Neural cell (in vitro differentiated cells): ENCODE results near the gene CBR4. TPM values are rescaled to one million over a fixed set of nuclear protein-coding genes. Genes with fewer than 3 reads are reported as not detected.
"Not testable (repeated sequence)": the region's sequence is repeated elsewhere in the genome, so short reads cannot be mapped to it uniquely, and the experiment has no call there.

ENCODE experiments used
- H2AFZ ChIP-seq: fragments of 200-600, 300-800 bp; sonication (generic), shearing (Covaris generic); 2 replicates; pipeline ENCODE4 v1.6.0; 2014; ENCODE audit warnings: low read depth, mild to moderate bottlenecking, antibody characterized with exemption, low read length, moderate library complexity
- H3F3A ChIP-seq: fragments of 200-600 bp; shearing (Covaris generic); 2 replicates; pipeline ENCODE4 v1.6.1; 2016; ENCODE audit warnings: mild to moderate bottlenecking, moderate library complexity, mixed read lengths, antibody characterized with exemption, low read length; ENCODE audit not compliant: insufficient read depth, poor library complexity, severe bottlenecking
- H3K27ac ChIP-seq: fragments of 200-600, 300-800 bp; sonication (generic), shearing (Covaris generic); 2 replicates; pipeline ENCODE4 v1.5.1; 2014; ENCODE audit warnings: mild to moderate bottlenecking, low read length, moderate library complexity
- H3K27me3 ChIP-seq: fragments of 300-800, 200-600 bp; sonication (generic), shearing (Covaris generic); 2 replicates; pipeline ENCODE4 v1.6.0; 2014; ENCODE audit warnings: mild to moderate bottlenecking, low read depth, low read length, moderate library complexity; ENCODE audit not compliant: insufficient read depth
- H3K36me3 ChIP-seq: fragments of 300-800, 200-600 bp; sonication (generic), shearing (Covaris generic); 2 replicates; pipeline ENCODE4 v1.5.1; 2014; ENCODE audit warnings: mild to moderate bottlenecking, antibody characterized with exemption, low read length, moderate library complexity; ENCODE audit not compliant: insufficient read depth
- H3K4me2 ChIP-seq: fragments of 300-800, 200-600 bp; sonication (generic), shearing (Covaris generic); 2 replicates; pipeline ENCODE4 v1.6.0; 2014; ENCODE audit warnings: mild to moderate bottlenecking, low read length
- H3K4me3 ChIP-seq: fragments of 300-800, 200-600 bp; sonication (generic), shearing (Covaris generic); 2 replicates; pipeline ENCODE4 v1.5.1; 2014; ENCODE audit warnings: mild to moderate bottlenecking, low read length, moderate library complexity
- H3K79me2 ChIP-seq: fragments of 200-600 bp; shearing (Covaris generic); replicated peaks from 2 replicates; pipeline ENCODE4 v1.6.0; 2014; ENCODE audit warnings: mild to moderate bottlenecking, low read length, moderate library complexity; ENCODE audit not compliant: insufficient read depth
- H3K9ac ChIP-seq: fragments of 300-800, 200-600 bp; sonication (generic), shearing (Covaris generic); 2 replicates; pipeline ENCODE4 v1.6.1; 2016; ENCODE audit warnings: mild to moderate bottlenecking, low read length, mixed read lengths
- H3K9me2 ChIP-seq: fragments of 200-600 bp; shearing (Covaris generic); 2 replicates; pipeline ENCODE4 v1.6.1; 2016; ENCODE audit warnings: mild to moderate bottlenecking, low read length, mixed read lengths; ENCODE audit not compliant: insufficient read depth
- H3K9me3 ChIP-seq: fragments of 200-600, 300-800 bp; sonication (generic), shearing (Covaris generic); 2 replicates; pipeline ENCODE4 v1.6.1; 2016; ENCODE audit warnings: mild to moderate bottlenecking, mixed run types, low read length, moderate library complexity, mixed read lengths
- H4K20me1 ChIP-seq: fragments of 200-600 bp; shearing (Covaris generic); 2 replicates; pipeline ENCODE4 v1.6.1; 2016; ENCODE audit warnings: mild to moderate bottlenecking, mixed run types; ENCODE audit not compliant: insufficient read depth
- EP300 ChIP-seq: fragments of 450-650 bp; conservative IDR thresholded peaks from 2 replicates; pipeline ENCODE4 v1.6.1; 2014; ENCODE audit warnings: antibody characterized with exemption, mild to moderate bottlenecking, moderate library complexity; ENCODE audit not compliant: poor library complexity, severe bottlenecking
- EZH2 ChIP-seq: fragments of 200-600, 300-800 bp; shearing (Covaris generic), sonication (generic); IDR thresholded peaks from 2 replicates; pipeline ENCODE4 v1.6.1; 2014; ENCODE audit warnings: antibody characterized with exemption, low read length, borderline replicate concordance, mild to moderate bottlenecking; ENCODE audit not compliant: insufficient read depth, poor library complexity, severe bottlenecking
- MXI1 ChIP-seq: fragments of 450-650 bp; conservative IDR thresholded peaks from 2 replicates; pipeline ENCODE4 v1.6.1; 2014; ENCODE audit warnings: antibody characterized with exemption, mild to moderate bottlenecking; ENCODE audit not compliant: poor library complexity, severe bottlenecking
- POLR2AphosphoS5 ChIP-seq: IDR thresholded peaks from 2 replicates; pipeline ENCODE4 v1.6.1; 2012
- RAD21 ChIP-seq: fragments of 450-650 bp; conservative IDR thresholded peaks from 2 replicates; pipeline ENCODE4 v1.6.1; 2014; ENCODE audit warnings: antibody characterized with exemption, mild to moderate bottlenecking, moderate library complexity
- REST ChIP-seq: IDR thresholded peaks from 2 replicates; pipeline ENCODE4 v1.6.1; 2012; ENCODE audit warnings: borderline replicate concordance
- SMC3 ChIP-seq: fragments of 450-650 bp; conservative IDR thresholded peaks from 2 replicates; pipeline ENCODE4 v1.6.1; 2014; ENCODE audit warnings: antibody characterized with exemption, mild to moderate bottlenecking, moderate library complexity; ENCODE audit not compliant: poor library complexity
- TAF1 ChIP-seq: IDR thresholded peaks from 2 replicates; pipeline ENCODE4 v1.6.1; 2012; ENCODE audit warnings: low read depth
- polyA plus RNA-seq: library from polyadenylated mRNA; depleted of rRNA; stranded (reverse); fragments of >200 nt; gene quantifications from 2 replicates; pipeline ENCODE4 v1.2.3, GENCODE V29; 2014
- TF ChIP-seq, protein P1 (sequence below): fragments of 450-650 bp; IDR thresholded peaks from 2 replicates; pipeline ENCODE4 v1.5.1; 2014; ENCODE audit warnings: antibody characterized with exemption, mild to moderate bottlenecking, moderate library complexity; ENCODE audit not compliant: poor library complexity, severe bottlenecking

Gene CBR4
- polyA plus RNA-seq, 1 donor from 2014 or later: 32.2 TPM

DNA sequence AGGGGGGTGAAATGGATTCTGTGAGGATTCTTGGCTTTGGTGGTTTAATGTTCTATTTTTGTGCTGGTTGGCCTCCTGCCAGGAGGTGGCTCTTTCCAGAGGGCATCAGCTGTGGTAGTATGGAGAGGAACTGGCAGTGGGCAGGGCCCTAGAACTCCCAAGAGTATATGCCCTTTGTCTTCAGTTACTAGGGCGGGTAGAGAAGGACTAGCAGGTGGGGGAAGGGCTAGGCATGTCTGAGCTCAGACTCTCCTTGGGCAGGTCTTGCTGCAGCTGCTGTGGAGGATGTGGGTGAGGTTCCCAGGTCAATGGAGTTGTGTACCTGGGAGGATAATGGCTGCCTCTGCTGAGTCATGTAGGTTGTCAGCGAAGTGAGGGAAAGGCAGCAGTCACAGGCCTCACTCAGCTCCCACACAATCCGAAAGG, 57.2 kb downstream of the CBR4 start:
- H2AFZ ChIP-seq, H4K20me1 ChIP-seq, H3F3A ChIP-seq, H3K27me3 ChIP-seq, H3K27ac ChIP-seq, H3K9me3 ChIP-seq, H3K4me2 ChIP-seq, H3K36me3 ChIP-seq, H3K9me2 ChIP-seq, H3K9ac ChIP-seq, H3K79me2 ChIP-seq, H3K4me3 ChIP-seq: not testable (repeated sequence)

GRCh38 chr4:168945291-168945690, 64.8 kb downstream of the CBR4 start:
- Histone ChIP-seq H3K9me2 (no peaks in the 10 kb centered on the region), H3K27me3 (no peaks in the 10 kb centered on the region), H3F3A (no peaks in the 10 kb centered on the region), H3K79me2 (no peaks in the 10 kb centered on the region), H3K4me3 (no peak overlapping the region), H3K27ac (no peak overlapping the region), H2AFZ (no peak overlapping the region), H3K36me3 (no peaks in the 10 kb centered on the region), H3K9ac (no peak overlapping the region), H4K20me1 (no peaks in the 10 kb centered on the region), H3K9me3 (no peaks in the 10 kb centered on the region), H3K4me2 (no peak overlapping the region)
- no peak for TF ChIP-seq RAD21
- TF ChIP-seq EP300: no peak
- no peak for TF ChIP-seq REST
- TF ChIP-seq EZH2: no peak
- no peak for TF ChIP-seq TAF1
- no peak for TF ChIP-seq MXI1
- TF ChIP-seq SMC3: no peak
- no peak for TF ChIP-seq POLR2AphosphoS5
- TF ChIP-seq, protein P1, sequence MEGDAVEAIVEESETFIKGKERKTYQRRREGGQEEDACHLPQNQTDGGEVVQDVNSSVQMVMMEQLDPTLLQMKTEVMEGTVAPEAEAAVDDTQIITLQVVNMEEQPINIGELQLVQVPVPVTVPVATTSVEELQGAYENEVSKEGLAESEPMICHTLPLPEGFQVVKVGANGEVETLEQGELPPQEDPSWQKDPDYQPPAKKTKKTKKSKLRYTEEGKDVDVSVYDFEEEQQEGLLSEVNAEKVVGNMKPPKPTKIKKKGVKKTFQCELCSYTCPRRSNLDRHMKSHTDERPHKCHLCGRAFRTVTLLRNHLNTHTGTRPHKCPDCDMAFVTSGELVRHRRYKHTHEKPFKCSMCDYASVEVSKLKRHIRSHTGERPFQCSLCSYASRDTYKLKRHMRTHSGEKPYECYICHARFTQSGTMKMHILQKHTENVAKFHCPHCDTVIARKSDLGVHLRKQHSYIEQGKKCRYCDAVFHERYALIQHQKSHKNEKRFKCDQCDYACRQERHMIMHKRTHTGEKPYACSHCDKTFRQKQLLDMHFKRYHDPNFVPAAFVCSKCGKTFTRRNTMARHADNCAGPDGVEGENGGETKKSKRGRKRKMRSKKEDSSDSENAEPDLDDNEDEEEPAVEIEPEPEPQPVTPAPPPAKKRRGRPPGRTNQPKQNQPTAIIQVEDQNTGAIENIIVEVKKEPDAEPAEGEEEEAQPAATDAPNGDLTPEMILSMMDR: no peak

DNA sequence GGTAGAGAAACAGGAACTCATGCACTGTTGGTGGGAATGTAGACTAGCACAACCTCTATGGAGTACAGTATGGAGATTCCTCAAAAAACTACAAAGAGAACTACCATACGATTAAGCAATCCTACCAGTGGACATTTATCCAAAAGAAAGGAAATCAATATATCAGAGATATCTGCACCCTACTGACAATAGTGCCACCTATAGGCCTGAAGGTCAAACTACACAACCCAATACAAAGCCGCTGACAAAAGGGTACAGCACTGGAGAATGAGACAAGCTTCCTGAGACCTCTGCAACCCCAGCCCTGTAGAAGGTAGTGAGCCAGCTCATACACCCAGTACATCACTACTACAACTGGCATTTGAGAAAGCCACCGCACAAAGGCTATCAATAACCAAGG, 67.1 kb downstream of the CBR4 start:
- H3K9me3 ChIP-seq: no peaks in the 10 kb centered on the region
- no peak overlapping the region for H2AFZ ChIP-seq
- H3K9ac ChIP-seq: no peak overlapping the region
- H3K27ac ChIP-seq: no peak overlapping the region
- TF ChIP-seq POLR2AphosphoS5 (no peak), EP300 (no peak), REST (no peak), SMC3 (no peak), MXI1 (no peak), EZH2 (no peak), RAD21 (no peak), TAF1 (no peak)
- TF ChIP-seq, protein P1: no peak
- no peaks in the 10 kb centered on the region for H3K27me3 ChIP-seq
- H3F3A ChIP-seq: no peaks in the 10 kb centered on the region
- no peaks in the 10 kb centered on the region for H3K79me2 ChIP-seq
- no peaks in the 10 kb centered on the region for H3K36me3 ChIP-seq
- H3K4me2 ChIP-seq: no peak overlapping the region
- H4K20me1 ChIP-seq: no peaks in the 10 kb centered on the region
- H3K4me3 ChIP-seq: no peak overlapping the region
- no peaks in the 10 kb centered on the region for H3K9me2 ChIP-seq
